Measurements from ENCODE around the gene SNTG2.

DNA sequence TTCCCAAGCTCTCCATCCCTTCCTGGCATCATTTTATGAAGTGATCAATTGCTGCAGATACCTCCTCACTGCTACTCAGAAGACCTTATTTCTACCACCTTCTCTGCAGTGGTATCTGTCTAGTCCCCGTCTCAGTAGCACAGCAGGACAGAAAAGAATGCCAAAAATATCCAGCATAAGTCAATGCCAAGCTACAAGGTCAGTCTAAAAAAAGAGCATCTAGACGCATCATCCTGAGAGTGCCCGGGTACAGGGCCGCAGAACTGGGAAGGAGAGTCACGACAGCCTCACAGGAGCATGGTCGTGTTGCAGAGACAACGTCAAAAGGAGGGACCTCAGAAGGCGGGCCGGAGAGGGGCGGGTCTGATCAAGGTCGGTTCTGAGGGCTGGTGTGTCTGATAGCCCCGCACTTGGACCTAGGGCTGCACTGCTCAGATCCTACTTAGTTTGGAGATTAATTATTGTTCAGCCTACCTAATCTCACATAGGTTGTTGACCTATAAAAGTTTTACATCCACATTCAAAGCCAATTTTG, 24.3 kb upstream of the SNTG2 start:
- TF ChIP-seq, protein P1, sequence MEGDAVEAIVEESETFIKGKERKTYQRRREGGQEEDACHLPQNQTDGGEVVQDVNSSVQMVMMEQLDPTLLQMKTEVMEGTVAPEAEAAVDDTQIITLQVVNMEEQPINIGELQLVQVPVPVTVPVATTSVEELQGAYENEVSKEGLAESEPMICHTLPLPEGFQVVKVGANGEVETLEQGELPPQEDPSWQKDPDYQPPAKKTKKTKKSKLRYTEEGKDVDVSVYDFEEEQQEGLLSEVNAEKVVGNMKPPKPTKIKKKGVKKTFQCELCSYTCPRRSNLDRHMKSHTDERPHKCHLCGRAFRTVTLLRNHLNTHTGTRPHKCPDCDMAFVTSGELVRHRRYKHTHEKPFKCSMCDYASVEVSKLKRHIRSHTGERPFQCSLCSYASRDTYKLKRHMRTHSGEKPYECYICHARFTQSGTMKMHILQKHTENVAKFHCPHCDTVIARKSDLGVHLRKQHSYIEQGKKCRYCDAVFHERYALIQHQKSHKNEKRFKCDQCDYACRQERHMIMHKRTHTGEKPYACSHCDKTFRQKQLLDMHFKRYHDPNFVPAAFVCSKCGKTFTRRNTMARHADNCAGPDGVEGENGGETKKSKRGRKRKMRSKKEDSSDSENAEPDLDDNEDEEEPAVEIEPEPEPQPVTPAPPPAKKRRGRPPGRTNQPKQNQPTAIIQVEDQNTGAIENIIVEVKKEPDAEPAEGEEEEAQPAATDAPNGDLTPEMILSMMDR (IDR thresholded peaks at IDR 0.05) = no peak
- no peak for TF ChIP-seq POLR2A (IDR thresholded peaks at IDR 0.05)
